Mucosa of descending colon (tissue), 3 donors: ENCODE data around the gene SMTNL2. TPM values are rescaled to one million over a fixed set of nuclear protein-coding genes. Genes with fewer than 3 reads are reported as not detected.

Source experiments
- ATAC-seq: fragments of 200-7000 bp; cut with Tn5 transposase; one replicate; pipeline ENCODE4 v1.9.1; 2020; ENCODE audit warnings: mild to moderate bottlenecking, moderate library complexity
- DNase-seq, 3 donors: peaks; one replicate each; pipeline ENCODE4 v3.0.0-alpha.2; 2020
- H3K36me3 ChIP-seq: fragments of 200-600 bp; one replicate; pipeline ENCODE4 v1.8.0; 2021; ENCODE audit warnings: low read depth, mild to moderate bottlenecking
- H3K4me1 ChIP-seq: fragments of 200-600 bp; one replicate; pipeline ENCODE4 v1.8.0; 2021; ENCODE audit warnings: low read depth, mild to moderate bottlenecking
- H3K4me3 ChIP-seq: fragments of 200-600 bp; one replicate; pipeline ENCODE4 v1.8.0; 2021; ENCODE audit warnings: mild to moderate bottlenecking
- H3K9me3 ChIP-seq: fragments of 200-600 bp; one replicate; pipeline ENCODE4 v1.8.0; 2021; ENCODE audit warnings: mild to moderate bottlenecking
- CTCF ChIP-seq: fragments of 200-600 bp; IDR thresholded peaks from one replicate; pipeline ENCODE4 v1.8.0; 2022; ENCODE audit warnings: antibody characterized with exemption, mild to moderate bottlenecking
- intact Hi-C, 2 donors: fragments of 100-400 bp; cut with DNase I in 1 of 2; cut with micrococcal nuclease in 1 of 2; formaldehyde crosslinking; loops; one replicate each; pipeline versions ENCODE4 v1.11.0 to v1.11.1; 2022; cut with DNase I, micrococcal nuclease
- total RNA-seq, 3 donors: library from RNA; stranded (reverse); fragmentation: NEBNext Ultra II Directional in 2 of 3; extraction: Animal tissue kit (Norgen Biotek cat#: 25700) in 2 of 3; gene quantifications; one replicate each; pipeline versions ENCODE4 v1.2.1 to v1.2.4, GENCODE V29; 2021 to 2023
- donor health status: DM: no; HTN: no; CAD: no; lungs with moderate emphysema.
- donor health status: DM: no; HTN: no; CAD: no.
- donor health status: DM: no; HTN: yes; CAD: no.

SMTNL2 gene
- total RNA-seq, 3 donors from 2014 or later, result 0.12 to 1.5 (median 1.1) TPM

DNA sequence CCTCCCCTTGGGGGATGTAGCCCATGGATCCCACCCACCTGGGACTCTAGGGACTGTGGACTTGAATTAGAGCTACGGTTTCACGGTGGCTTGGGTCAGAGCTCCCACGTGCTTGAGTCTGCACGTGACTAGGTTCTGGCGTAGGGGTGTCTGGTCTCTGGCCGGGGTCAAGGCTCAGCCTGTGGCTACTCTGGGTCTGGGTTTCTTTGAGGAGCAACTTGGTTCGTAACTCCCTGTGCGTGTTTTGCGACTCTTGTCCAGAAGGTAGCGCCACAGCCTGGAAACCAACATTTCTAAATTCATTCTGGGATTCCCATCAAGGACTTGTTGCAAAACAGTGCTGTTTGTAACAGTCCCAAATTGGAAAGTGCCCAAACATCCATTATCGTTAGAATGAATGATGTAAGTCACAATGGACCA is 23.5 kb upstream of the SMTNL2 start:
- Histone ChIP-seq H3K4me3 (no peak overlapping the region), H3K4me1 (peaks cover 38% of the 10 kb centered on the region), H3K9me3 (no peaks in the 10 kb centered on the region), H3K36me3 (no peaks in the 10 kb centered on the region)
- no peak for TF ChIP-seq CTCF
- DNase-seq (no peak), ATAC-seq (peak; percentile 11)
- intact Hi-C loops, result no loop called here

- H3K36me3 ChIP-seq, result no peaks in the 10 kb centered on the region
- peak; percentile 33 to 48 (median 35) for DNase-seq
- TF ChIP-seq CTCF, result no peak
- intact Hi-C loops, result no loop called here
- H3K4me1 ChIP-seq, result peaks cover 39% of the 10 kb centered on the region
- H3K9me3 ChIP-seq, result no peaks in the 10 kb centered on the region
- peak; percentile 58 for ATAC-seq
- no peak overlapping the region for H3K4me3 ChIP-seq
These were observed 22.0 kb upstream of the SMTNL2 start for GRCh38 chr17:4562015-4562969.

GRCh38 chr17:4565209-4566141 is 18.9 kb upstream of the SMTNL2 start:
- peak; percentile 83 for TF ChIP-seq CTCF
- Histone ChIP-seq H3K36me3 (no peaks in the 10 kb centered on the region), H3K9me3 (no peaks in the 10 kb centered on the region), H3K4me3 (no peak overlapping the region), H3K4me1 (peaks cover 28% of the 10 kb centered on the region)
- intact Hi-C loops, result loop anchor here in 1 of 2 donors (5.0 kb wide), 1 partner anchor 62 kb away; no protein-coding TSS in a partner anchor
- ATAC-seq, result peak; percentile 80
- DNase-seq, result peak; percentile 75 to 76 (median 75)

- Histone ChIP-seq H3K4me3 (no peak overlapping the region), H3K36me3 (no peaks in the 10 kb centered on the region), H3K9me3 (no peaks in the 10 kb centered on the region), H3K4me1 (peaks cover 16% of the 10 kb centered on the region)
- intact Hi-C loops, result loop anchor here in 1 of 2 donors (5.0 kb wide), 1 partner anchor 61 kb away; no protein-coding TSS in a partner anchor
- ATAC-seq, result peak; percentile 58
- peak; percentile 42 for TF ChIP-seq CTCF
- peak in 1 of 3 donors; percentile 86 for DNase-seq
These were observed 17.5 kb upstream of the SMTNL2 start for GRCh38 chr17:4566785-4567184.

- Histone ChIP-seq H3K4me3 (no peak overlapping the region), H3K36me3 (no peaks in the 10 kb centered on the region), H3K9me3 (no peaks in the 10 kb centered on the region), H3K4me1 (peaks cover 10% of the 10 kb centered on the region)
- TF ChIP-seq CTCF, result no peak
- DNase-seq (no peak), ATAC-seq (no peak)
- intact Hi-C loops, result loop anchor here in 1 of 2 donors (5.0 kb wide), 1 partner anchor 58 kb away; no protein-coding TSS in a partner anchor
These were observed 14.7 kb upstream of the SMTNL2 start for GRCh38 chr17:4569591-4569990.
